Gastrocnemius medialis (tissue), 4 donors: ENCODE measurements around the gene UCK2. TPM values are rescaled to one million over a fixed set of nuclear protein-coding genes. Genes with fewer than 3 reads are reported as not detected.
A peak's percentile ranks its signal among the peaks of the same experiment; 100 is the strongest.

ENCODE experiments used
- ATAC-seq, 2 donors: fragments of 150-250 bp; one replicate each; pipeline ENCODE4 v1.9.1; 2016
- DNase-seq, 2 donors: peaks; one replicate each; pipeline ENCODE4 v3.0.0-alpha.2; 2019
- H3K27ac ChIP-seq, 4 donors: fragments of 200-600 bp; sonication (generic); 1 replicate in 1 of 4; 2 replicates in 3 of 4; pipeline ENCODE4 v1.5.1; 2016 to 2018; ENCODE audit warnings: mild to moderate bottlenecking in 2 of 4, moderate library complexity in 1 of 4
- H3K27me3 ChIP-seq, 3 donors: fragments of 200-600 bp; sonication (generic) in 2 of 3; 1 replicate in 1 of 3; 2 replicates in 2 of 3; pipeline versions ENCODE4 v1.5.1 to v1.6.0; 2016 to 2019; ENCODE audit warnings: mild to moderate bottlenecking in 1 of 3, moderate library complexity in 1 of 3
- H3K36me3 ChIP-seq, 2 donors: fragments of 200-600 bp; sonication (generic) in 1 of 2; one replicate each; pipeline ENCODE4 v1.5.1; 2017 to 2018
- H3K4me1 ChIP-seq, 2 donors: fragments of 200-600 bp; sonication (generic) in 1 of 2; one replicate each; pipeline ENCODE4 v1.5.1; 2016 to 2017; ENCODE audit warnings: mild to moderate bottlenecking in 2 of 2
- H3K4me3 ChIP-seq, 4 donors: fragments of 200-600 bp; sonication (generic) in 3 of 4; 1 replicate in 1 of 4; 2 replicates in 3 of 4; pipeline ENCODE4 v1.5.1; 2016 to 2019; ENCODE audit warnings: mild to moderate bottlenecking in 2 of 4
- H3K9me3 ChIP-seq, 3 donors: fragments of 200-600 bp; sonication (generic) in 2 of 3; 1 replicate in 1 of 3; 2 replicates in 2 of 3; pipeline ENCODE4 v1.5.1; 2016 to 2019
- CTCF ChIP-seq, 5 experiments: fragments of 450-650 bp in 3 of 5; fragments of 200-600 bp in 2 of 5; sonication (generic) in 2 of 5; IDR thresholded peaks in 4 of 5; conservative IDR thresholded peaks in 1 of 5; 1 replicate in 4 of 5; 2 replicates in 1 of 5; pipeline ENCODE4 v1.5.1; 2016 to 2019; ENCODE audit warnings: antibody characterized with exemption in 5 of 5, mild to moderate bottlenecking in 3 of 5, moderate library complexity in 3 of 5
- POLR2A ChIP-seq, 2 donors: fragments of 450-650 bp; IDR thresholded peaks; one replicate each; pipeline ENCODE4 v1.6.1; 2017; ENCODE audit warnings: antibody characterized with exemption in 2 of 2, mild to moderate bottlenecking in 2 of 2, moderate library complexity in 2 of 2
- in situ Hi-C, 4 donors: fragments of 200-750 bp; cut with MboI; loops; one replicate each; pipeline versions ENCODE4 v1.15.0 to v1.8.0; 2017; ENCODE audit warnings: low sequenced_read_pairs in 4 of 4
- intact Hi-C: fragments of 100-400 bp; cut with DNase I; formaldehyde crosslinking; loops from one replicate; pipeline ENCODE4 v1.15.1; 2023; ENCODE audit warnings: low total_unique reads
- total RNA-seq, 4 donors: library from RNA; depleted of rRNA; stranded (reverse); fragments of >200 nt; gene quantifications; one replicate each; pipeline versions ENCODE4 v1.1.0 to v1.2.3, GENCODE V29; 2016

Gene UCK2
- total RNA-seq, 4 donors from 2014 or later: 14.0 to 32.7 (median 24.1) TPM

GRCh38 chr1:165854101-165854845 lies 26.9 kb downstream of the UCK2 start:
- no peak for ATAC-seq
- in situ Hi-C loops: no loop called here
- no peaks in the 10 kb centered on the region for H3K27me3 ChIP-seq
- peaks cover 70 to 71% of the 10 kb centered on the region in 2 donors for H3K4me1 ChIP-seq
- H3K9me3 ChIP-seq: no peaks in the 10 kb centered on the region
- H3K4me3 ChIP-seq: no peak overlapping the region
- intact Hi-C loops: no loop called here
- no peak for DNase-seq
- TF ChIP-seq POLR2A (IDR thresholded peaks at IDR 0.05): no peak
- no peak for TF ChIP-seq CTCF (IDR thresholded peaks at IDR 0.05 in 4 of 5, conservative IDR thresholded peaks at IDR 0.05 in 1 of 5)
- peak overlapping the region; percentile 3 to 63 (median 14) for H3K27ac ChIP-seq
- no peaks in the 10 kb centered on the region for H3K36me3 ChIP-seq

- Histone ChIP-seq H3K4me1 (peaks cover 67 to 68% of the 10 kb centered on the region in 2 donors), H3K36me3 (no peaks in the 10 kb centered on the region), H3K27me3 (no peaks in the 10 kb centered on the region), H3K4me3 (no peak overlapping the region), H3K27ac (peak overlapping the region; percentile 30 to 80 (median 76)), H3K9me3 (no peaks in the 10 kb centered on the region)
- TF ChIP-seq POLR2A (IDR thresholded peaks at IDR 0.05): no peak
- TF ChIP-seq CTCF (IDR thresholded peaks at IDR 0.05 in 4 of 5, conservative IDR thresholded peaks at IDR 0.05 in 1 of 5): no peak
- intact Hi-C loops (loop anchor here (5.0 kb wide), 1 partner anchor 42 kb away; no protein-coding TSS in a partner anchor), in situ Hi-C loops (no loop called here)
- ATAC-seq (no peak), DNase-seq (no peak)
These were observed 27.8 kb downstream of the UCK2 start for GRCh38 chr1:165855010-165855838.

- DNase-seq: no peak
- TF ChIP-seq CTCF (IDR thresholded peaks at IDR 0.05 in 4 of 5, conservative IDR thresholded peaks at IDR 0.05 in 1 of 5): no peak
- no peak for TF ChIP-seq POLR2A (IDR thresholded peaks at IDR 0.05)
- in situ Hi-C loops (no loop called here), intact Hi-C loops (loop anchor here (2.0 to 5.0 kb wide), 3 partner anchors 13 to 41 kb away; no protein-coding TSS in a partner anchor)
- no peaks in the 10 kb centered on the region for H3K36me3 ChIP-seq
- H3K9me3 ChIP-seq: no peaks in the 10 kb centered on the region
- peak overlapping the region; percentile 76 to 80 (median 78) for H3K27ac ChIP-seq
- peaks cover 67 to 68% of the 10 kb centered on the region in 2 donors for H3K4me1 ChIP-seq
- no peak overlapping the region for H3K4me3 ChIP-seq
- no peak for ATAC-seq
- H3K27me3 ChIP-seq: no peaks in the 10 kb centered on the region
These were observed 28.6 kb downstream of the UCK2 start for GRCh38 chr1:165856021-165856420.

- Histone ChIP-seq H3K36me3 (no peaks in the 10 kb centered on the region), H3K4me1 (peaks cover 67 to 68% of the 10 kb centered on the region in 2 donors)
These were observed 29.2 kb downstream of the UCK2 start for GRCh38 chr1:165856606-165857005.

More at GRCh38 chr1:165856606-165857005, 29.2 kb downstream of the UCK2 start:
- Histone ChIP-seq H3K9me3 (no peaks in the 10 kb centered on the region), H3K4me3 (no peak overlapping the region), H3K27me3 (no peaks in the 10 kb centered on the region), H3K27ac (peak overlapping the region; percentile 76 to 80 (median 78))
- peak; percentile 37 to 54 for DNase-seq
- TF ChIP-seq POLR2A (IDR thresholded peaks at IDR 0.05) (no peak), CTCF (IDR thresholded peaks at IDR 0.05 in 4 of 5, conservative IDR thresholded peaks at IDR 0.05 in 1 of 5) (no peak)
- in situ Hi-C loops (no loop called here), intact Hi-C loops (loop anchor here (2.0 to 5.0 kb wide), 3 partner anchors 14 to 41 kb away; no protein-coding TSS in a partner anchor)
- ATAC-seq: peak; percentile 81 to 89
